ENCODE measurements around the gene NHEJ1.

DNA sequence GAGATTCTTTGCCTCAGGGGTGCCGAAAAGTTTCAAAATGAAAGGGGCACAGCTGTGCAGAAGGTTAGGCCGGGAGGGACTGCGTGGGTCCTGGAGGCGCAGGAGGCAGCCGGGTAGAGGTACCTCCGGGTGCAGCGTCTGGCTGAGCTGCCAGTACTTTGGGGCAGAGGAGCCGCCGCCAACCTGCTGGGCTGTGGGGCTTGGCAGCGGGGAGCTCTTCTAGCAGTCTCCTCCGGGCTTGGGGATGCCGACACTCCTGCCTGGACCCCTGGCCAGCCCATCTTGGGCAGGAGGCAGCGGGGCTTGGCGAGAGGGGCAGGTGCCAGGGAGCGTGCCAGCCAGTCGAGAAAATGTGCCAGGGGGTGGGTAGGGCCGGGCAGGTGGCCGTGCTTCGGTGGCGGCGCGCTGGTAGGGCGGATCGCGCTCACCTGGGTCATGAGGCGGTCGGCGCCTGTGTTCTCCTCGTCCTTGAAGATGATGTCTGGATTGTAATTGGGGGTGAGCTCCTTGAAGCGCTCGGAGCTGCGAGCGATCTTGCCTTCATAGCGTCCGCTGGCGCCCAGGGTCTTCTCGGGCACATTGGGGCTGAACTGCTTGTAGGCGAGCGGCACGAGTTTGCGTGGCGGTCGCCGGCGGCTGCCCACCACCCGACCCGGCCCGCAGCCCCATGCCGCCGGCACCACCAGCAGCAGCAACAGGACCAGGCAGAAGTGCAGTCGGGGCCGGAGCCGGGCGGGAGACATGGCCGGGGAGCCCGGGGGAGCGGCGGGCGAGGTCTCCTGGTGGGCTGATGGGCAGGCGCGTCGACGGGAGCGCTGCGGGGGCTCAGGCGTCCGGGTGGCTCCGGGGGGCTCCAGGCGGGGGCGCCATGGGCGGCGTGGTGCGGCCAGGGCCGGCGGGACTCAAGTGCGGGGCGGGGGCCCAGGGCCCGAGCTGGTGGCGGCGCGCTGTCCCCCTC, 100.6 kb downstream of the NHEJ1 start:
- TF ChIP-seq EZH2 (IDR thresholded peaks at IDR 0.05; ENCODE audit: low read length, missing control alignments) = peak; percentile 100
- TF ChIP-seq, protein P1, sequence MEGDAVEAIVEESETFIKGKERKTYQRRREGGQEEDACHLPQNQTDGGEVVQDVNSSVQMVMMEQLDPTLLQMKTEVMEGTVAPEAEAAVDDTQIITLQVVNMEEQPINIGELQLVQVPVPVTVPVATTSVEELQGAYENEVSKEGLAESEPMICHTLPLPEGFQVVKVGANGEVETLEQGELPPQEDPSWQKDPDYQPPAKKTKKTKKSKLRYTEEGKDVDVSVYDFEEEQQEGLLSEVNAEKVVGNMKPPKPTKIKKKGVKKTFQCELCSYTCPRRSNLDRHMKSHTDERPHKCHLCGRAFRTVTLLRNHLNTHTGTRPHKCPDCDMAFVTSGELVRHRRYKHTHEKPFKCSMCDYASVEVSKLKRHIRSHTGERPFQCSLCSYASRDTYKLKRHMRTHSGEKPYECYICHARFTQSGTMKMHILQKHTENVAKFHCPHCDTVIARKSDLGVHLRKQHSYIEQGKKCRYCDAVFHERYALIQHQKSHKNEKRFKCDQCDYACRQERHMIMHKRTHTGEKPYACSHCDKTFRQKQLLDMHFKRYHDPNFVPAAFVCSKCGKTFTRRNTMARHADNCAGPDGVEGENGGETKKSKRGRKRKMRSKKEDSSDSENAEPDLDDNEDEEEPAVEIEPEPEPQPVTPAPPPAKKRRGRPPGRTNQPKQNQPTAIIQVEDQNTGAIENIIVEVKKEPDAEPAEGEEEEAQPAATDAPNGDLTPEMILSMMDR (conservative IDR thresholded peaks at IDR 0.05 in 1 of 2, IDR thresholded peaks at IDR 0.05 in 1 of 2; ENCODE audit: low read depth in 1 of 2, low read length in 2 of 2) = no peak

Measured in fibroblast of lung (primary cell).